Measurements from ENCODE around the gene CA12. TPM values are rescaled to one million over a fixed set of nuclear protein-coding genes. Genes with fewer than 3 reads are reported as not detected.

Gene CA12
- total and polyA plus RNA-seq, 2 donors (not counting 1 experiment from before 2014, with no cell fraction given), result not detected

GRCh38 chr15:63324770-63325169, 56.9 kb downstream of the CA12 start:
- no peaks in the 10 kb centered on the region for H4K20me1 ChIP-seq (ENCODE audit: control insufficient read depth, insufficient read depth, low read length, poor library complexity, severe bottlenecking)
- H3K27ac ChIP-seq (ENCODE audit: low read length in 2 of 2), result no peak overlapping the region
- no peaks in the 10 kb centered on the region for H3K36me3 ChIP-seq (replicated peaks in 1 of 2; ENCODE audit: control extremely low read depth in 1 of 2, control insufficient read depth in 1 of 2, extremely low read depth in 1 of 2, insufficient read depth in 2 of 2, low read length in 1 of 2)
- H3K4me1 ChIP-seq (ENCODE audit: control insufficient read depth in 2 of 2, insufficient read depth in 2 of 2, low read length in 2 of 2), result no peaks in the 10 kb centered on the region
- no peak overlapping the region for H3K9ac ChIP-seq (ENCODE audit: low read length)
- no peaks in the 10 kb centered on the region for H3K79me2 ChIP-seq (ENCODE audit: control insufficient read depth, insufficient read depth, low read length)
- Mint-ChIP-seq H3K27ac (no peak overlapping the region), H3K9me3 (ENCODE audit: insufficient read depth) (no peaks in the 10 kb centered on the region), H3K4me3 (no peak overlapping the region), H3K27me3 (peaks cover 6% of the 10 kb centered on the region), H3K4me1 (peaks cover 2% of the 10 kb centered on the region)
- POLR2A ChIA-PET, result no interaction called here
- intact Hi-C loops (cut with micrococcal nuclease), result no loop called here
- ATAC-seq (ENCODE audit: low read depth), result no peak
- H3K4me3 ChIP-seq (ENCODE audit: control extremely low read depth in 1 of 5, extremely low read depth in 1 of 5, insufficient read depth in 1 of 5, low read depth in 2 of 5, low read length in 4 of 5), result no peak overlapping the region
- no peak overlapping the region for H2AFZ ChIP-seq (ENCODE audit: insufficient read depth, low read depth, low read length, poor library complexity, severe bottlenecking)
- WGBS (ENCODE audit: insufficient coverage), result 88% methylated on average over 4 of the region's 7 CpGs
- CTCF ChIA-PET, result no interaction called here
- no peaks in the 10 kb centered on the region for H3K27me3 ChIP-seq (replicated peaks in 1 of 4; ENCODE audit: control extremely low read depth in 1 of 4, control insufficient read depth in 3 of 4, insufficient read depth in 4 of 4, low read length in 3 of 4)
- TF ChIP-seq EZH2 (IDR thresholded peaks at IDR 0.05; ENCODE audit: borderline replicate concordance, insufficient read depth, low read depth, low read length, poor library complexity, severe bottlenecking), result no peak
- TF ChIP-seq, protein P1, sequence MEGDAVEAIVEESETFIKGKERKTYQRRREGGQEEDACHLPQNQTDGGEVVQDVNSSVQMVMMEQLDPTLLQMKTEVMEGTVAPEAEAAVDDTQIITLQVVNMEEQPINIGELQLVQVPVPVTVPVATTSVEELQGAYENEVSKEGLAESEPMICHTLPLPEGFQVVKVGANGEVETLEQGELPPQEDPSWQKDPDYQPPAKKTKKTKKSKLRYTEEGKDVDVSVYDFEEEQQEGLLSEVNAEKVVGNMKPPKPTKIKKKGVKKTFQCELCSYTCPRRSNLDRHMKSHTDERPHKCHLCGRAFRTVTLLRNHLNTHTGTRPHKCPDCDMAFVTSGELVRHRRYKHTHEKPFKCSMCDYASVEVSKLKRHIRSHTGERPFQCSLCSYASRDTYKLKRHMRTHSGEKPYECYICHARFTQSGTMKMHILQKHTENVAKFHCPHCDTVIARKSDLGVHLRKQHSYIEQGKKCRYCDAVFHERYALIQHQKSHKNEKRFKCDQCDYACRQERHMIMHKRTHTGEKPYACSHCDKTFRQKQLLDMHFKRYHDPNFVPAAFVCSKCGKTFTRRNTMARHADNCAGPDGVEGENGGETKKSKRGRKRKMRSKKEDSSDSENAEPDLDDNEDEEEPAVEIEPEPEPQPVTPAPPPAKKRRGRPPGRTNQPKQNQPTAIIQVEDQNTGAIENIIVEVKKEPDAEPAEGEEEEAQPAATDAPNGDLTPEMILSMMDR (IDR thresholded peaks at IDR 0.05), result no peak
- no peaks in the 10 kb centered on the region for H3K9me3 ChIP-seq (ENCODE audit: control extremely low read depth in 1 of 3, control insufficient read depth in 2 of 3, insufficient read depth in 1 of 3, low read length in 2 of 3)
- no peak for DNase-seq
- H3K4me2 ChIP-seq (replicated peaks; ENCODE audit: low read depth, low read length, poor library complexity, severe bottlenecking), result no peak overlapping the region

GRCh38 chr15:63323798-63324563, 57.7 kb downstream of the CA12 start:
- no peak overlapping the region for H3K27ac Mint-ChIP-seq
- 95% methylated on average over 7 of the region's 9 CpGs for WGBS (ENCODE audit: insufficient coverage)
- H3K4me3 Mint-ChIP-seq, result no peak overlapping the region
- no peak overlapping the region for H2AFZ ChIP-seq (ENCODE audit: insufficient read depth, low read depth, low read length, poor library complexity, severe bottlenecking)
- H3K27me3 ChIP-seq (replicated peaks in 1 of 4; ENCODE audit: control extremely low read depth in 1 of 4, control insufficient read depth in 3 of 4, insufficient read depth in 4 of 4, low read length in 3 of 4), result no peaks in the 10 kb centered on the region
- no peak overlapping the region for H3K27ac ChIP-seq (ENCODE audit: low read length in 2 of 2)
- peaks cover 6% of the 10 kb centered on the region for H3K27me3 Mint-ChIP-seq
- DNase-seq (no peak), ATAC-seq (ENCODE audit: low read depth) (no peak)
- no peaks in the 10 kb centered on the region for H3K9me3 ChIP-seq (ENCODE audit: control extremely low read depth in 1 of 3, control insufficient read depth in 2 of 3, insufficient read depth in 1 of 3, low read length in 2 of 3)
- no peak overlapping the region for H3K4me3 ChIP-seq (ENCODE audit: control extremely low read depth in 1 of 5, extremely low read depth in 1 of 5, insufficient read depth in 1 of 5, low read depth in 2 of 5, low read length in 4 of 5)
- H3K4me2 ChIP-seq (replicated peaks; ENCODE audit: low read depth, low read length, poor library complexity, severe bottlenecking), result no peak overlapping the region
- peaks cover 2% of the 10 kb centered on the region for H3K4me1 Mint-ChIP-seq
- H3K9me3 Mint-ChIP-seq (ENCODE audit: insufficient read depth), result no peaks in the 10 kb centered on the region
- TF ChIP-seq, protein P1 (IDR thresholded peaks at IDR 0.05), result no peak
- TF ChIP-seq EZH2 (IDR thresholded peaks at IDR 0.05; ENCODE audit: borderline replicate concordance, insufficient read depth, low read depth, low read length, poor library complexity, severe bottlenecking), result no peak
- ChIA-PET CTCF (interaction anchor here (0.6 kb wide), 1 partner anchor 46 kb away, joined by 3 read pairs; no protein-coding TSS in a partner anchor), POLR2A (no interaction called here)
- no peaks in the 10 kb centered on the region for H3K4me1 ChIP-seq (ENCODE audit: control insufficient read depth in 2 of 2, insufficient read depth in 2 of 2, low read length in 2 of 2)
- H3K79me2 ChIP-seq (ENCODE audit: control insufficient read depth, insufficient read depth, low read length), result no peaks in the 10 kb centered on the region
- H3K36me3 ChIP-seq (replicated peaks in 1 of 2; ENCODE audit: control extremely low read depth in 1 of 2, control insufficient read depth in 1 of 2, extremely low read depth in 1 of 2, insufficient read depth in 2 of 2, low read length in 1 of 2), result no peaks in the 10 kb centered on the region
- intact Hi-C loops (cut with micrococcal nuclease), result no loop called here
- H3K9ac ChIP-seq (ENCODE audit: low read length), result no peak overlapping the region
- H4K20me1 ChIP-seq (ENCODE audit: control insufficient read depth, insufficient read depth, low read length, poor library complexity, severe bottlenecking), result no peaks in the 10 kb centered on the region
